Measurements from ENCODE around the gene LNX1.

GRCh38 chr4:53502094-53502493, 89.2 kb downstream of the LNX1 start:
- TF ChIP-seq CTCF (conservative IDR thresholded peaks at IDR 0.05) (no peak), ZFX (IDR thresholded peaks at IDR 0.05) (no peak)

Data from C4-2B (cell line).